H9 (cell line): ENCODE results near the gene GOLGA8M. TPM values are rescaled to one million over a fixed set of nuclear protein-coding genes. Genes with fewer than 3 reads are reported as not detected.
"Not testable (repeated sequence)": the region's sequence is repeated elsewhere in the genome, so short reads cannot be mapped to it uniquely, and the experiment has no call there.

Experiments
- DNase-seq: peaks from one replicate; pipeline ENCODE4 v3.0.0-alpha.2; 2017
- H2AFZ ChIP-seq: one replicate; pipeline ENCODE4 v1.6.1; 2013; ENCODE audit warnings: mild to moderate bottlenecking, low read length, control low read depth, moderate library complexity
- H2AK5ac ChIP-seq: 2 replicates; pipeline ENCODE4 v1.6.1; 2013; ENCODE audit warnings: low read length, control low read depth, mixed read lengths; ENCODE audit not compliant: insufficient read length
- H2BK120ac ChIP-seq: one replicate; pipeline ENCODE4 v1.6.1; 2013; ENCODE audit warnings: low read depth, mild to moderate bottlenecking, low read length, control low read depth, inconsistent platforms; ENCODE audit not compliant: poor library complexity, severe bottlenecking
- H2BK12ac ChIP-seq: 2 replicates; pipeline ENCODE4 v1.6.1; 2013; ENCODE audit warnings: low read length, control low read depth, mixed read lengths, low read depth; ENCODE audit not compliant: insufficient read length
- H2BK15ac ChIP-seq: 2 replicates; pipeline ENCODE4 v1.6.1; 2013; ENCODE audit warnings: low read depth, low read length, control low read depth
- H2BK20ac ChIP-seq: one replicate; pipeline ENCODE4 v1.6.1; 2013; ENCODE audit warnings: low read depth, mild to moderate bottlenecking, low read length, control low read depth, inconsistent platforms; ENCODE audit not compliant: poor library complexity, severe bottlenecking
- H2BK5ac ChIP-seq: 2 replicates; pipeline ENCODE4 v1.6.1; 2013; ENCODE audit warnings: low read length, control low read depth, mixed read lengths; ENCODE audit not compliant: insufficient read length
- H3K14ac ChIP-seq: 2 replicates; pipeline ENCODE4 v1.6.1; 2013; ENCODE audit warnings: low read length, control low read depth; ENCODE audit not compliant: insufficient read depth
- H3K18ac ChIP-seq: 2 replicates; pipeline ENCODE4 v1.6.1; 2013; ENCODE audit warnings: low read depth, mild to moderate bottlenecking, mixed read lengths, low read length, control low read depth; ENCODE audit not compliant: insufficient read length
- H3K23ac ChIP-seq: 2 replicates; pipeline ENCODE4 v1.6.1; 2013; ENCODE audit warnings: low read length, control low read depth, mixed read lengths, low read depth; ENCODE audit not compliant: insufficient read length
- H3K23me2 ChIP-seq: 2 replicates; pipeline ENCODE4 v1.6.1; 2013; ENCODE audit warnings: low read depth, mild to moderate bottlenecking, mixed read lengths, low read length, control low read depth; ENCODE audit not compliant: insufficient read length, poor library complexity, severe bottlenecking
- H3K27ac ChIP-seq: 2 replicates; pipeline ENCODE4 v1.5.1; 2013; ENCODE audit warnings: low read length, control low read depth, mixed read lengths, low read depth; ENCODE audit not compliant: insufficient read length
- H3K27me3 ChIP-seq: 2 replicates; pipeline ENCODE4 v1.6.1; 2013; ENCODE audit warnings: low read length, control low read depth, inconsistent platforms; ENCODE audit not compliant: insufficient read depth
- H3K4ac ChIP-seq: 2 replicates; pipeline ENCODE4 v1.6.1; 2013; ENCODE audit warnings: low read depth, mild to moderate bottlenecking, control low read depth, inconsistent platforms, low read length, moderate library complexity
- H3K4me1 ChIP-seq: 2 replicates; pipeline ENCODE4 v1.6.1; 2013; ENCODE audit warnings: low read length, control low read depth, inconsistent platforms; ENCODE audit not compliant: insufficient read depth
- H3K4me2 ChIP-seq: 2 replicates; pipeline ENCODE4 v1.6.1; 2013; ENCODE audit warnings: low read length, control low read depth, mixed read lengths; ENCODE audit not compliant: insufficient read length, insufficient read depth
- H3K56ac ChIP-seq: 2 replicates; pipeline ENCODE4 v1.6.1; 2013; ENCODE audit warnings: low read depth, mild to moderate bottlenecking, mixed read lengths, low read length, control low read depth; ENCODE audit not compliant: insufficient read length
- H3K79me1 ChIP-seq: 2 replicates; pipeline ENCODE4 v1.6.1; 2013; ENCODE audit warnings: low read depth, mild to moderate bottlenecking, moderate library complexity, low read length, control low read depth, inconsistent platforms; ENCODE audit not compliant: insufficient read depth, poor library complexity, severe bottlenecking
- H3K79me2 ChIP-seq: 2 replicates; pipeline ENCODE4 v1.6.1; 2013; ENCODE audit warnings: low read length, control low read depth, inconsistent platforms; ENCODE audit not compliant: insufficient read depth
- H3K9ac ChIP-seq: 2 replicates; pipeline ENCODE4 v1.6.1; 2013; ENCODE audit warnings: low read length, control low read depth, mixed read lengths; ENCODE audit not compliant: insufficient read length; ENCODE audit errors: extremely low read depth
- H3K9me3 ChIP-seq: one replicate; pipeline ENCODE4 v1.6.1; 2013; ENCODE audit warnings: low read depth, low read length, inconsistent platforms; ENCODE audit not compliant: control insufficient read depth
- H3T11ph ChIP-seq: one replicate; pipeline ENCODE4 v1.6.1; 2013; ENCODE audit warnings: mild to moderate bottlenecking, low read length, control low read depth, inconsistent platforms
- H4K20me1 ChIP-seq: one replicate; pipeline ENCODE4 v1.6.1; 2013; ENCODE audit not compliant: control insufficient read depth, insufficient read length, insufficient read depth
- H4K5ac ChIP-seq: 2 replicates; pipeline ENCODE4 v1.6.1; 2013; ENCODE audit warnings: low read depth, mild to moderate bottlenecking, mixed read lengths, low read length, control low read depth; ENCODE audit not compliant: insufficient read length
- H4K8ac ChIP-seq: replicated peaks from 2 replicates; pipeline ENCODE4 v1.6.1; 2013; ENCODE audit warnings: low read length, control low read depth, mixed read lengths, low read depth; ENCODE audit not compliant: insufficient read length
- H4K91ac ChIP-seq: 2 replicates; pipeline ENCODE4 v1.6.1; 2013; ENCODE audit warnings: low read depth, mild to moderate bottlenecking, moderate library complexity, mixed read lengths, low read length, control low read depth; ENCODE audit not compliant: insufficient read length
- H3K27ac Mint-ChIP-seq, 3 experiments: 2 replicates in 2 of 3; 3 replicates in 1 of 3; pipeline ENCODE4 v1.8.0; 2020 to 2021; ENCODE audit warnings: mixed read lengths in 3 of 3, mild to moderate bottlenecking in 1 of 3, moderate library complexity in 1 of 3
- H3K27me3 Mint-ChIP-seq: 2 replicates; pipeline ENCODE4 v1.8.0; 2021; ENCODE audit warnings: low read depth, mild to moderate bottlenecking, moderate library complexity, mixed read lengths
- H3K36me3 Mint-ChIP-seq, 3 experiments: 2 replicates in 2 of 3; 3 replicates in 1 of 3; pipeline ENCODE4 v1.8.0; 2020 to 2021; ENCODE audit warnings: low read depth in 3 of 3, mixed read lengths in 3 of 3; ENCODE audit not compliant: insufficient read depth in 1 of 3
- H3K4me1 Mint-ChIP-seq, 2 experiments: 2 replicates each; pipeline ENCODE4 v1.8.0; 2020; ENCODE audit warnings: mixed read lengths in 2 of 2
- H3K4me3 Mint-ChIP-seq, 2 experiments: 2 replicates in 1 of 2; 3 replicates in 1 of 2; pipeline ENCODE4 v1.8.0; 2020 to 2021; ENCODE audit warnings: mild to moderate bottlenecking in 2 of 2, mixed read lengths in 2 of 2, moderate library complexity in 1 of 2
- H3K9me3 Mint-ChIP-seq, 2 experiments: 2 replicates in 1 of 2; 3 replicates in 1 of 2; pipeline ENCODE4 v1.8.0; 2020; ENCODE audit warnings: mild to moderate bottlenecking in 2 of 2, mixed read lengths in 2 of 2, moderate library complexity in 1 of 2
- WGBS: extraction: QIAGEN DNeasy Blood & Tissue Kit; methylation state at CpG from one replicate; pipeline ENCODE4 v1.1.7; 2013; ENCODE audit warnings: missing lambda C conversion rate, low lambda C conversion rate, mixed read lengths; ENCODE audit not compliant: insufficient read length; ENCODE audit errors: extremely low coverage; 5-methylcytosine and 5-hydroxymethylcytosine counted together
- total RNA-seq: library from RNA; stranded (reverse); gene quantifications from 2 replicates; pipeline ENCODE4 v1.2.1, GENCODE V29; 2021

Gene GOLGA8M
- total RNA-seq, 1 experiment from 2014 or later, result not detected

GRCh38 chr15:28719626-28720025 is 7.4 kb upstream of the GOLGA8M start:
- H3K56ac ChIP-seq, H4K20me1 ChIP-seq, H2AFZ ChIP-seq, H3K23me2 ChIP-seq, H3K9ac ChIP-seq, H4K5ac ChIP-seq, H3K27ac Mint-ChIP-seq, H4K8ac ChIP-seq, H3K18ac ChIP-seq, H3K79me2 ChIP-seq, H3K4me1 Mint-ChIP-seq, H2AK5ac ChIP-seq, H3K36me3 Mint-ChIP-seq, H2BK120ac ChIP-seq, H2BK20ac ChIP-seq, H3K79me1 ChIP-seq, H3K23ac ChIP-seq, H3K4me3 Mint-ChIP-seq, H2BK15ac ChIP-seq, H3K9me3 ChIP-seq, DNase-seq, H3K4me1 ChIP-seq, H3T11ph ChIP-seq, H3K27me3 ChIP-seq, H3K4me2 ChIP-seq, H4K91ac ChIP-seq, H3K27me3 Mint-ChIP-seq, H2BK5ac ChIP-seq, H2BK12ac ChIP-seq, H3K9me3 Mint-ChIP-seq, H3K4ac ChIP-seq, H3K14ac ChIP-seq, H3K27ac ChIP-seq: not testable (repeated sequence)
- WGBS, result no CpG with 5 or more reads among the region's 4 CpGs

GRCh38 chr15:28718576-28718975 is 6.4 kb upstream of the GOLGA8M start:
- not testable (repeated sequence) for H2BK20ac ChIP-seq, H2BK5ac ChIP-seq, H3K23me2 ChIP-seq, H3K4me1 Mint-ChIP-seq, H4K20me1 ChIP-seq, H3K79me2 ChIP-seq, H3K4me1 ChIP-seq, H3K27me3 ChIP-seq, H3K18ac ChIP-seq, H3K36me3 Mint-ChIP-seq, H3K9ac ChIP-seq, H2BK120ac ChIP-seq, DNase-seq, H3K23ac ChIP-seq, H3K9me3 ChIP-seq, H2BK15ac ChIP-seq, H3K4ac ChIP-seq, H4K8ac ChIP-seq, H2BK12ac ChIP-seq, H2AK5ac ChIP-seq, H4K91ac ChIP-seq, H3K27ac ChIP-seq, H3K27ac Mint-ChIP-seq, H3K27me3 Mint-ChIP-seq, H3K4me3 Mint-ChIP-seq, H2AFZ ChIP-seq, H4K5ac ChIP-seq, H3T11ph ChIP-seq, H3K79me1 ChIP-seq, H3K14ac ChIP-seq, H3K56ac ChIP-seq, H3K9me3 Mint-ChIP-seq, H3K4me2 ChIP-seq
- WGBS, result no CpG with 5 or more reads among the region's 11 CpGs
